Measurements from ENCODE around the gene HAGH.

Gene HAGH

GRCh38 chr16:1865902-1866690, 39.5 kb upstream of the HAGH start:
- no peak overlapping the region for H3K4me3 ChIP-seq (ENCODE audit: low read depth, low read length)
- H3K79me2 ChIP-seq: no peaks in the 10 kb centered on the region
- H3K9ac ChIP-seq: no peak overlapping the region
- no peaks in the 10 kb centered on the region for H3K9me3 ChIP-seq (ENCODE audit: control insufficient read depth, low read length)
- TF ChIP-seq CTCF (IDR thresholded peaks at IDR 0.05): no peak
- no peak overlapping the region for H2AFZ ChIP-seq
- H3K4me2 ChIP-seq (ENCODE audit: low read length): no peak overlapping the region
- no peaks in the 10 kb centered on the region for H3K27me3 ChIP-seq (ENCODE audit: control insufficient read depth, insufficient read depth, low read length)
- no peaks in the 10 kb centered on the region for H3K36me3 ChIP-seq (ENCODE audit: control insufficient read depth, insufficient read depth, low read length)
- no peak overlapping the region for H3K27ac ChIP-seq
- no peaks in the 10 kb centered on the region for H3K4me1 ChIP-seq

- no peak overlapping the region for H3K9ac ChIP-seq
- no peaks in the 10 kb centered on the region for H3K36me3 ChIP-seq (ENCODE audit: control insufficient read depth, insufficient read depth, low read length)
- peak; percentile 48 for TF ChIP-seq CTCF (IDR thresholded peaks at IDR 0.05)
- H3K4me3 ChIP-seq (ENCODE audit: low read depth, low read length): no peak overlapping the region
- no peak overlapping the region for H3K27ac ChIP-seq
- H2AFZ ChIP-seq: no peak overlapping the region
- no peaks in the 10 kb centered on the region for H3K4me1 ChIP-seq
- H3K9me3 ChIP-seq (ENCODE audit: control insufficient read depth, low read length): no peaks in the 10 kb centered on the region
- H3K4me2 ChIP-seq (ENCODE audit: low read length): no peak overlapping the region
- no peaks in the 10 kb centered on the region for H3K27me3 ChIP-seq (ENCODE audit: control insufficient read depth, insufficient read depth, low read length)
- no peaks in the 10 kb centered on the region for H3K79me2 ChIP-seq
These were observed 37.2 kb upstream of the HAGH start for GRCh38 chr16:1863681-1864460.

GRCh38 chr16:1862394-1862793, 35.8 kb upstream of the HAGH start:
- Histone ChIP-seq H3K79me2 (no peaks in the 10 kb centered on the region), H3K27me3 (ENCODE audit: control insufficient read depth, insufficient read depth, low read length) (no peaks in the 10 kb centered on the region), H3K4me2 (ENCODE audit: low read length) (no peak overlapping the region), H3K36me3 (ENCODE audit: control insufficient read depth, insufficient read depth, low read length) (no peaks in the 10 kb centered on the region), H3K4me1 (no peaks in the 10 kb centered on the region), H3K4me3 (ENCODE audit: low read depth, low read length) (no peak overlapping the region), H3K9ac (no peak overlapping the region), H3K27ac (no peak overlapping the region), H2AFZ (no peak overlapping the region), H3K9me3 (ENCODE audit: control insufficient read depth, low read length) (no peaks in the 10 kb centered on the region)
- no peak for TF ChIP-seq CTCF (IDR thresholded peaks at IDR 0.05)

GRCh38 chr16:1861730-1862129, 35.1 kb upstream of the HAGH start:
- Histone ChIP-seq H3K27me3 (ENCODE audit: control insufficient read depth, insufficient read depth, low read length) (no peaks in the 10 kb centered on the region), H3K4me3 (ENCODE audit: low read depth, low read length) (no peak overlapping the region), H3K36me3 (ENCODE audit: control insufficient read depth, insufficient read depth, low read length) (no peaks in the 10 kb centered on the region), H3K4me2 (ENCODE audit: low read length) (no peak overlapping the region), H3K27ac (no peak overlapping the region), H3K9ac (no peak overlapping the region), H3K79me2 (no peaks in the 10 kb centered on the region), H3K9me3 (ENCODE audit: control insufficient read depth, low read length) (no peaks in the 10 kb centered on the region), H3K4me1 (no peaks in the 10 kb centered on the region), H2AFZ (no peak overlapping the region)
- no peak for TF ChIP-seq CTCF (IDR thresholded peaks at IDR 0.05)
